Stimulated activated CD8-positive, alpha-beta memory T cell treated with anti-CD3 and anti-CD28 coated beads, Interleukin-4, amount 100 ng/mL, for 48 hours (primary cell): Measurements from ENCODE around the gene OCSTAMP.
A peak's percentile ranks its signal among the peaks of the same experiment; 100 is the strongest.

ENCODE experiments used
- DNase-seq: peaks from one replicate; pipeline ENCODE4 v3.0.0-alpha.2; 2020

The OCSTAMP gene, protein sequence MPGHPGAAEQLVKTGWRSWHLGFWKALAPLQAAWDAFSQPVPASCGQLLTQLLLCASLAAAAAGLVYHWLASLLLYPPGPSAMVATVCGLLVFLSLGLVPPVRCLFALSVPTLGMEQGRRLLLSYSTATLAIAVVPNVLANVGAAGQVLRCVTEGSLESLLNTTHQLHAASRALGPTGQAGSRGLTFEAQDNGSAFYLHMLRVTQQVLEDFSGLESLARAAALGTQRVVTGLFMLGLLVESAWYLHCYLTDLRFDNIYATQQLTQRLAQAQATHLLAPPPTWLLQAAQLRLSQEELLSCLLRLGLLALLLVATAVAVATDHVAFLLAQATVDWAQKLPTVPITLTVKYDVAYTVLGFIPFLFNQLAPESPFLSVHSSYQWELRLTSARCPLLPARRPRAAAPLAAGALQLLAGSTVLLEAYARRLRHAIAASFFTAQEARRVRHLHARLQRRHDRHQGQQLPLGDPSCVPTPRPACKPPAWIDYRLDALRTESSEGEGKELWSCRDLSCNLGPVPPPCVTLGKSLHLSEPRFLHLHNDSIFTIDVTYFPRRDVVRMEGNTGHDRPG

DNA sequence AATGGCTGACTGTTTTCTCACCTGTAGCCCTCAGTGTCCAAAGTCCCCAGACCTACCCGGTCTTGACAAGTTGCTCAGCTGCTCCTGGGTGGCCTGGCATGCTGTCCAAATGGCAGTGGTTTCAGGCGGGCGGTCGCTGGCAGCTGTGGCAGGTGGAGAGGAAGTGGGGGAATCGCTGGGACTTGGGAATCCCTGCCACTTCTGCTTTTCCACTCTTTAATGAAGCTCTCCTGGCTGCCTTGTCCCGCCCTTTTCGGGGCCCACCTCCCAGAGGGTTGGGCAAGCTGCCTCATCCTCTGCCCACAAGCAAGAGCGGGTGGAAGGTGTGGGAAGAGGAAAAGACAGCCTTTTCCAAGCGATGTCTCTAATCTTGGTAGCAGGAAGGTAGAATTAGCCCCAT, at the start of gene OCSTAMP:
TSS of gene OCSTAMP (minus strand) at position 194 of the 400 bp plus-strand sequence. CDS start at position 100, 94 bp downstream.
- DNase-seq, result no peak

DNA sequence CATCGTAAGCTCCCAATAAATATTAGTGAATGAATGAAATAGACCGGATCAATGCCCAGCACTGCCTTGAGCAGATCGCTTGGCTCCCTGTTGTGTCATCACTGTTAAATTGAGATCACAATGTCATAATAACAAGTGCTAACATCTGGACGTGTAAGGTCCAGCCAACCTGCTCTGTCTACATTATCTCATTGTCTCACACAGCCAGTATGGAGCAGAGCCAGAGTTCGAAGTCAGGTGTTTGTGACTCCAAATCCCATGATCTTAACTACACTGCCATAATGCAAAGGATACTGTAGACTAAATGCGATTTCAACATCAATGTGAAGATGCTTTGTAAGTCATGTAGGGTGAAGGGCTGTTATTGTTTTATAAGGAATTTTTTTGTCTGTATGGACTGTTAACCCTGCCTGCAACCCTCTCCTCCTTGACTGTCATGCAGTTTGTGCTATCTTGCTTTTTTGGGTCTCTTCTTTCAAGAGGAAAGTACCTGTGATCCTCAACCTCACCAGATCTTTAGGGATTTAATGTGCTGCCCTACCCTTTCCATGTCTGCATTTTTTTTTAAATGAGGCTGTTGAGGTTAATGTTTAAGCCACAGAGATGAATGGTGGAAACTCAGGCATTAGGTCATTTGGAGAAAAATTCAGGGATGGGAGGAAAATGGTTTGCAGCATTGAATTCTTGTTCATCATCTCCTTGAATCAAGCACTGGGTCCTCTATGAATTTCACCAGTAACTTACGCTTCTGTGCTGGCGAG, 49.0 kb upstream of the OCSTAMP start:
- no peak for DNase-seq

DNA sequence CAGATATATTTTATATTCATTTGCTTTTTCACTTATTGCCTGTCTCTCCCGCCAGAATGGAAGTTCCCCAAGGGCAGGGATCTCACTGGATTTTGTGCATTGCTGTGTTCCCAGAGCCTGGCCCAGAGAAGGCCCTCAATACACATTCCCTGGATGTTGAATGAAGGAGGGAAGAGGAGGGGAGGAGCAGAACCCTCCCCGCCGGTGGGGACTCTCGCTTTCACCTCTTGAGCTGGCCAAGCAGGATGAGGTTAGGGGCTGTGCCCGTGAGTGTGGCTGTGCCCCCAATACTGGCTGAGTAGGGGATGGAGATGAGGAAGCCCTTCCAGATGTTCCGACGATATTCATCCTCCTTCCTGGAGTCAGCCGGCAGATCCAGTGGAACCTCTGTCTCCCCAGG, 45.5 kb upstream of the OCSTAMP start:
- no peak for DNase-seq

DNA sequence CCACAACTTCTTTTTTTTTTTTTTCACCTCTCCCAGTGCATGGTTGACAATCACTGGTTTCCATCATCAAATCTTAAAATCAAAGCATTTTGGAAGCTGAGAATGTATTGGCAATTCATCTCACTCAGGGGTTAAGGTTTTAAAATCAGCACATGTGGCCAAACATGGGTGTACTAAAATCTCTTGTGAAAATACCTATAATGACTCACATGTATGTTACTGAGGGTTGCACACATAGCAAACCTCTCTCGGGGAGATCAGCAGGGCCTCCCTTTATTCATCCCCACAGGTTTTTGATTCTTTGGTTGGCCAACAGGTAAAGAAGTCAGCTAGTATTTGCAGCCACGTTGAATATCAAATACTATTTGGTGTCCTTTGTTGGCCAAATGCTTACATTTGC, 44.3 kb upstream of the OCSTAMP start:
- no peak for DNase-seq

- peak; percentile 40 for DNase-seq
Observed at GRCh38 chr20:46592580-46593362, 42.3 kb upstream of the OCSTAMP start.

- no peak for DNase-seq
Observed at GRCh38 chr20:46590443-46590842, 40.0 kb upstream of the OCSTAMP start.

GRCh38 chr20:46588532-46589511, 38.4 kb upstream of the OCSTAMP start:
- DNase-seq, result no peak

GRCh38 chr20:46587986-46588385, 37.5 kb upstream of the OCSTAMP start:
- DNase-seq, result no peak

- DNase-seq, result no peak
Observed at GRCh38 chr20:46586724-46587123, 36.3 kb upstream of the OCSTAMP start.

GRCh38 chr20:46584508-46584907, 34.1 kb upstream of the OCSTAMP start:
- DNase-seq, result no peak

- no peak for DNase-seq
Observed at GRCh38 chr20:46583411-46584214, 33.2 kb upstream of the OCSTAMP start.

DNA sequence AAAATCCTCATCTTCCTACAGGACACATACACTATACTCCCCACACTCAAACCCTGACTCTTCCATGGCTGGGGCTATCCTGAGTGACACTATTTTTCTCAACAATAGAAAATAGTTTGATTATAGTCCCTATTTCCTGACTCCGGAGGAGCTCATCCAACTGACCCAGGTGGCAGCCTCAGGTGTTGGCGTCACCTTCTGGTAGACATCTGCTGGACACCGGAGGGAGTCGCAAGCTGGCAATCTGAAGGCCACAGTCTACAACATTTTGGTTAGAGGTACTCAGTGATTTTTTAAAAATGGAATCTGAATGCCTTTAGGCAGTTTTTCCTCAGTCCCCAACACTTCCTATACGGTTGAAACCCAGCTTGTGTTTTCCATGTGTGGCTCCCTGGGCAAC, 32.2 kb upstream of the OCSTAMP start:
- DNase-seq, result no peak

DNA sequence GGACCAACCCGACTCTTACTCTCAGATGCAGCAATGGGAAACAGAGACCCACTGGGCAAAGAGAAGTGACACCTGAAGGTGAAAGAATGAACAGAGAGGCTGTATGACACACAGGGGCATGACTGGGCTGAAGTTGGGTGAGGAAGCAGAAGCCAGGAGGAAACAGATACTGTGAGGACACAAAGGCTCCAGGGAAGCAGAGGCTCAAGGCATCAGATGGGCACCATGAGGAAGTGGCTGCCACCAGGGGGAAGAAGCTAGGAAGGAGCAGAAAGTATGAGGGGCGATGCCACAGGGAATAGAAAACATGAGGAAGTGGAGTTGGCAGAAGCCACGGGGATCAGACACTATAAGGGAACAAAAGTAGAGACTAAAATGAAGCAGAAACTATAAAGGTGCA, 30.9 kb upstream of the OCSTAMP start:
- DNase-seq, result no peak

DNA sequence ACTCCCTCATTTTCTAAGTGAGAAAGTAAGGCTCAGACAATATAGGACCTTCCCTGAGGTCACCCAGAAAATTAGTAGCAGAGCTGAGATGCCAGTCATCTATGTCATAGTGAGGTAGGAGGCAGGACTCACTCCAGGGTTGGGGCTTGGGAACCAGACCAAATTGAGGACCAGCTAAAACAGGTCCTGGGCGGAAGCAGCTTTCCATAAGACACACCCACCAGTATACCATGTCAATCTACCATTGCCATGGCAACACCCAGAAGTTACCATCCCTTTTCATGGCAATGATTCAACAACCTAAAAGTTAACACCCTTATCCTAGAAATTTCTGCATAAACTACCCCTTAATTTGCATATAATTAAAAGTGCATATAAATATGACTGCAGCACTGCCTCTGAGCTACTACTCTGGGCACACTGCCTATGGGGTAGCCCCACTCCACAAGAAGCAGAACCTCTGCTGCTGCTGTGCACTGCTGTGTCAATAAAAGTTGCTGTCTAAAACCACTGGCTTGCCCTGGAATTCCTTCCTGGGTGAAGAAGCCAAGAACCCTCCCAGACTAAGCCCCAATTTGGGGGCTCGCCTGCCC, 30.3 kb upstream of the OCSTAMP start:
- no peak for DNase-seq

GRCh38 chr20:46578745-46579144, 28.3 kb upstream of the OCSTAMP start:
- no peak for DNase-seq

- DNase-seq, result no peak
Observed at GRCh38 chr20:46576774-46577395, 26.4 kb upstream of the OCSTAMP start.

DNA sequence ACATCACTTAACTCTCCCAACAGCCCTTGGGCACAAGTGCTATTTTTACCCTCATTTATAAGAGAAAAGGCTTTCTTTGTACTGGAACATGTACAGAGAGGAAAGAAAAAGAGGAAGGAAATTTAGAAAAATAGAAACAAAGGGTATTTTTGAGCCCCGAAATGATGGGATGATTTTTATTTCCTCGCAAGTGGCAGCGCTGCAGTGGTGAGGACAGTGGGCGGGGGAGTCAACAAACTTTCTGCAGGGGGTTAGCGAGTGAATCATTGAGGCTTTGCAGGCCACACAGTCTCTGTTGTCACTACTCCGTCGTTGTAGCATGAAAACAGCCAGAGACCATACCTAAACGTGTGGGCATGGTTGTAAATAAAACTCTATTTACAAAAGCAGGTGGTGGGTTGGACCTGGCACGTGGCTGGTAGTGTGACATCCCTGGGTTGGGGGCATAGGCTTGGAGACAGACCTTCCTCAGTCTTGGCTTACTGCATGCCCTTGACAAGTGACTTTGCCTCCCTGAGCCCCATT, 25.5 kb upstream of the OCSTAMP start:
- peak; percentile 44 for DNase-seq

GRCh38 chr20:46575394-46575793, 24.9 kb upstream of the OCSTAMP start:
- no peak for DNase-seq

DNA sequence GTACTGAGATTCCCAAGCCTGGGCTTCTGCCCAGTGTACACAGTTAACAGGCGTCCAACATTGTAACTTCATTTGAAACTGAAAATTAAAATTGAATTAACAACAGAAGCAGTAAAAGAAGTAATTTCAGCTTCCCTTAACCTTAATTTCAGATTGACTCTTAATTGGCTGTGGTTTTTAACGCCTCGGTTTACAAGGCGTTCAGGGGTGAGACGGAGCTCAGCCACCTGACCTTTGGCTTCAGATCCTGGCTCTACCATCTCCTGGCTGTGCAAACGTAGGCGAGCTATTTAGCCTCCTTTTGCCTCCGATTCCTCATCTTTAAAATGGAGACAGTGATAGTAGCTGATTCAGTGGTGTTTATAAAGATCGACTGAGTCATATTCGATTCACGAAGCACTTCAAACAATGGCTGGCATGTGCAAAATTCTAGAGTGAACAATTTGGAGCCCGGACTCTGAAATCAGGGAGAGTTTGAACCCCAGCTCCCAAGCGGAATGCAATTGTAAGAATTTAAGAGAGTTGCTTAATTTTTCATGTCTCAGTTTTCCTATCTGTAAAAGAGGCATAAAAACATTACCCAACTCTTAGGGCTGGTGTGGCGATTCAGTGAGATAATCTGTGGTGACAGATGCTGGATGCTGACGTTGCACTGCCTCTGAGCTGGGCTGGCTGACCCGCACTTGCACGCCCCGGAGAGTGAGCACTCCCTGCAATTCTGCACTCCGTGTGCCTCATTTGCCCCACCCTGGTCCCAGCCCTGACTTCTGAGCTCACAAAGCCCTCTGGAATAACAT, 23.5 kb upstream of the OCSTAMP start:
- no peak for DNase-seq
